ENCODE data around the gene NOX3.
"Not testable (repeated sequence)": the region's sequence is repeated elsewhere in the genome, so short reads cannot be mapped to it uniquely, and the experiment has no call there.

Gene NOX3

DNA sequence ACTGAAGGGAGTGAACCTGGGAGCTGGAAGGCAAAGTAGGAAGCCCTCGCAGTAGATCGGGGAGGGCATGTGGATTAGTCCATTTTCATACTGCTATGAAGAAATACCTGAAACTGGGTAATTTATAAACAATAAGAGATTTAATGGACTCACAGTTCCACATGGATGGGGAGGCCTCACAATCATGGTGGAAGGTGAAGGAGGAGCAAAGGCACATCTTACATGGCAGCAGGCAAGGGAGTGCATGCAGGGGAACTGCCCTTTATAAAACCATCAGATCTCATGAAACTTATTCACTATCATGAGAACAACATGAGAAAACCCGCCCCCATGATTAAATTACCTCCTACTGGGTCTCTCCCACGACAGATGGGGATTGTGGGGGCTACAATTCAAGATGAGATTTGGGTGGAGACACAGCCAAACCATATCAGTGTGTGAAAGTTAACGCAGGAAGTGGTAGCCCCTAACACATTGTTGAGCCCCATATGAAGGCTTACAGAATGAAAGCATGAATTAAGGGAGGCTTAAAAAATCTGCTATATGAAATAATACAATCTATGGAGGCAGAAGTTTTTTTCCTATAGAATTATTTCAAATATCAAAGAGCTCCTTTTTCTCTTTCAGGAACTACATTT, 15.5 kb upstream of the NOX3 start:
- not testable (repeated sequence) for DNase-seq (ENCODE audit: low read depth)

DNA sequence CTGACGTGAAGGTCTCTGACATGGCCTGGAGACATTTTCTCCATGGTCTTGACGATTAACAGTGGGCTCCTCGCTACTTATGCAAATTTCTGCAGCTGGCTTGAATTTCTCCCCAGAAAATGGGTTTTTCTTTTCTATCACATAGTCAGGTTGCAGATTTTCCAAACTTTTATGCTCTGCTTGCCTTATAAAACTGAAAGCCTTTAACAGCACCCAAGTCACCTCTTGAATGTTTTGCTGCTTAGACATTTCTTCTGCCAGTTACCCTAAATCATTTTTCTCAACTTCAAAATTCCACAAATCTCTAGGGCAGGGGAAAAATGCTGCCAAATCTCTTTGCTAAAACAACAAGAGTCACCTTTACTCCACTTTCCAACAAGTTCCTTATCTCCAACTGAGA, 12.9 kb upstream of the NOX3 start:
- DNase-seq (ENCODE audit: low read depth): not testable (repeated sequence)

DNA sequence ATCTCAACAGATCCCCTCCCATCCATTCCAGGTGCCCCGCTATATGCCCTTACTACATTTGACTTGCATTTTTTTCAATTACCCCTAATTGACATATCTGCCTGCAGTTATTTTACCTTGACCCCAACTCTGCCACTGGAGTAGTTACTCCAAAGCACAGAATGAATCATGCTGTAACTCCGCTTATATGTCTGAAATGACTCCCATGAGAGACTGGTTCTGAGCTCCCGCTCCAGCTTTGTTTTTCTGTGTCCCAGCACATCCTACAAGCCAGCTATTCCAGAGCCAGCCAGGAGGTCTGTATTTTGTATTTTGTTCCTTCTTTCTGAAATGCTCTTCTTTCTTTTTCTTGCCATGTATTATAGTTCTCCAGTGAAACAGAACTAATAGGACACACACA, 10.9 kb upstream of the NOX3 start:
- DNase-seq (ENCODE audit: low read depth): no peak

DNA sequence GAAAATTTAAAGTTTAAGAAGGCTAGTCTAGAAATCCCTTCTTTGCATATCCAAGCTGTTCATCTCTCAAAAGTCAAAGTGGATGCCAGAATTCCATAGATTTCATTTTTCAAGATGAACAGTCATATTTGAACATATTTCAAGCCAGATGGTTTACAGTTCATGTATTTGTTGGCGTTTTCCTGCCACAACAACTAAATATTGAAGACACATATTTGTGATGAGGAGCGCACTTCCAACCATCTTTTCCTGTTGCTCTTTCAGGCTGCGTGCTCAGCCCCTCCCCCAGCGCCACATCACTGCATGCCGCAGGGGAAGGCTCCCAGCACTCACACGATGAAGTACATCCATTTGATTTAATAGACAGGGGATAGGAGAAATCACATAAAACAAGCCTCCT, 5.9 kb upstream of the NOX3 start:
- DNase-seq (ENCODE audit: low read depth): no peak

DNA sequence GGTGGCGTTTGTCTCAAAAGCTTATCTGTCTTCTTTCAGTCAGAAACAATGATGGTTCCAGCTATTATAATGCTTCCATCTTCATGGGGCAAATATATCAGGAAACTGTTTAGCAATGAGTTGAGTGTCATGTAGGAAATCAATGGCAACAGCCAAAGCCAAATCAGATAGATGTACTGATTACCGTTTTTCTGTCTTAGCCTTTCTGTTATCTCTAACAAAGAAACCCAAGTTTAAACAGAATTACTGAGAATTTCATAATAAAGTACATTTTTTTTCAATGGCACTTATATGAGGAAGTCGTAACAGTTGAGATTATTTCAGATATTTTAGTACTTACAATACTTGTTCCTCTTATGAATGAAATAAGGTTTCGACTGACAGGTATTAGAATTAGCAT, 1.2 kb downstream of the NOX3 start:
- DNase-seq (ENCODE audit: low read depth): no peak

DNA sequence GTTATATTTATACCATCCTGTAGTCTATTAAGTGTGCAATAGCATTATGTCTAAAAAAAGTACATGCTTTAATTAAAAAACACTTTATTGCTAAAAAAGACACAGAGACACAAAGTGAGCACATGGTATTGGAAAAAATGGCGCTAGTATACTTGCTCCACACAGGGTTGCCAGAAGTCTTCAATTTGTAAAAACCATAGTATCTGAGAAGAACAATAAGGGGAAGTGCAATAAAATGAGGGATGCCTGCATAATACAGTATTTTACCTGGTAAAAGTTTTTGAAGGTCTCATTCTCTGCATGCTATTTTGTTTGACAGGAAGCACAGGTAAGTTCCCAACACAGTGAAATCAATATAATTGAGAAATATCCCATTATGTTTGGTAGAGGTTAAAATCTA, 1.6 kb downstream of the NOX3 start:
- DNase-seq (ENCODE audit: low read depth): no peak

DNA sequence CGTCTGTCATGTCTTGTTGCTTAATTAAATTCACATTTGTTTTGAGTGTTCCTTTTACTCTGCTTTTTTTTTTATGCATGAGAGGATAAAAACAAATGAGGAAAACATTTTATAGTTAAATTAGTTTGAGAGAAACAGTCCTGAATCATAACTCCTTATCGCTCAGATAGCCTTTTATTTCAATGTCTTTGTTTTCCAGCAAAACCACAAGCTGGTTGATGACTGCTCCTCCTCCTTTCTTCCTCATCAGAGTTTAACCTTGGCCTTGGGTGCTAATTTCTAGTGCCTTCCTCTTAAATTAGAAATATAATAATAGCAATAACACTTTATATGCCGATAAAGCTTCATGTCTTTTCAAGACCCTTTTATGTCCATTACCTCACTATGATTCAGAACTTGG, 3.1 kb downstream of the NOX3 start:
- no peak for DNase-seq (ENCODE audit: low read depth)

DNA sequence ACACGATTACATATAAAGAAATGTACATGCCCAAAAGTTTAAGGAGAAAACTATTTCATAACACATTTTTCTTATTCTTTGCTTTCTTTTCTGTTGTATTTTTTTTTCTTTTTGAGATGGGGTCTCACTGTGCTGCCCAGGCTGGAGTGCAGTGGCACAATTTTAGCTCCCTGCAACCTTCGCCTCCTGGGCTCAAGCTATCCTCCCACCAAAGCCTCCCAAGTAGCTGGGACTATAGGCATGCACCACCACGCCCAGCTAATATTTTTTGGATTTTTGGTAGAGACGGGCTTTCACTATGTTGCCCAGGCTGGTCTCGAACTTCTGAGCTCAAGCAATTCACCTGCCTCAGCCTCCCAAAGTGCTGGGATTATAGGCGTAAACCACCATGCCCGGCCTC, 4.1 kb downstream of the NOX3 start:
- DNase-seq (ENCODE audit: low read depth): not testable (repeated sequence)

DNA sequence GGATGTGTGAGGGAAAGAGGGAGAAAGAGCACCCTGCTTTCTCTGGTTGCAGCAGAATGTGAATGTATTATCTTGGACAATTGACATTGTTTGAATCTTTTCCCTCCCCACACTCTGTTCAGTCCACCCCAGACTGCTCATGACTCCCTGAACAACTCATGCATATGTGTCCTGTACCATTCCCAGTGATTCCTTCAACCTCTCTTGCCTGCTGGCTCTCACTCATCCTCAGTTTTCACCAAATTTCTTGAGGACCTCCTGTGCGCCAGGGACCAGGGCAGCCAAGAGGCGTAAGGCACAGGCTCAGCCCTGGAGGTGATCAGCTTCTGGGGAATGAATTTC, 5.4 kb downstream of the NOX3 start:
- no peak for DNase-seq (ENCODE audit: low read depth)

DNA sequence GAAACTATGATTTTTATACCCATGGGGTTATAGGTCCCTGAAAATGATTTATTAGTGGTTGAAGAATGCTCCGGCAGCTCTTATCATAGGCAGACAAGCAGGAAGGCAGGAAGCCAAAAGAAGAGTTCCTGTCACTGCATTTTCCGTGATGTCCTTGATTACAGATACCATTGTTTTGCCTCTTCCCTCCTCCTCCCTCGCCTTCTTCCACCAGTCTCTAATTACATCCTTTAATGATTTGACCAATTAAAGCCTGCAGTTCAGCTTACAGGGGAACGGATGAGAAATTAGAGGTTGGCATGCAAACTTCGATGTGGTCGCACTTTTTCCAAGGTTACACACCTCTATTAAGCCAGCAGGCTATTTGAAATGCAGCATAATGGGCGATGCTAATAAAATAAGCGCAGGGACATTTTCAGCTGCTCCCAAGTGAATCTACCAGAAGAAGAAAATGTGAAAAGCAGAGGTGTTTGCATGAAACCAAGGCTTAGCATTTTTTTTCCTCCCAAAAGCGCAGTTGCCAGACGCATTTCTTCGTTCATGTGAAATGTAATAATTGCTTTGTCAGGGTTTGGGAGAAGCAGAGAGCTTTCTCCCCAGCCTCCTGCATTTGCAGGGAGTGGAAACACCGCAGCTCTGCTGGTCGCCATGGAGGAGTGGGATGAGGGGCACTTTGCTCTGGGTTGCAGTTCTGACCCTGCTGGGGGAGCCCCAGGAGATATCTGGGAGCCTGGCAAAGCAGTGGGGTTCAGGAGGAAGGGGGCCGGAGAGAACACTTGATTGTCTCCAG, 6.0 kb downstream of the NOX3 start:
- DNase-seq (ENCODE audit: low read depth): no peak

DNA sequence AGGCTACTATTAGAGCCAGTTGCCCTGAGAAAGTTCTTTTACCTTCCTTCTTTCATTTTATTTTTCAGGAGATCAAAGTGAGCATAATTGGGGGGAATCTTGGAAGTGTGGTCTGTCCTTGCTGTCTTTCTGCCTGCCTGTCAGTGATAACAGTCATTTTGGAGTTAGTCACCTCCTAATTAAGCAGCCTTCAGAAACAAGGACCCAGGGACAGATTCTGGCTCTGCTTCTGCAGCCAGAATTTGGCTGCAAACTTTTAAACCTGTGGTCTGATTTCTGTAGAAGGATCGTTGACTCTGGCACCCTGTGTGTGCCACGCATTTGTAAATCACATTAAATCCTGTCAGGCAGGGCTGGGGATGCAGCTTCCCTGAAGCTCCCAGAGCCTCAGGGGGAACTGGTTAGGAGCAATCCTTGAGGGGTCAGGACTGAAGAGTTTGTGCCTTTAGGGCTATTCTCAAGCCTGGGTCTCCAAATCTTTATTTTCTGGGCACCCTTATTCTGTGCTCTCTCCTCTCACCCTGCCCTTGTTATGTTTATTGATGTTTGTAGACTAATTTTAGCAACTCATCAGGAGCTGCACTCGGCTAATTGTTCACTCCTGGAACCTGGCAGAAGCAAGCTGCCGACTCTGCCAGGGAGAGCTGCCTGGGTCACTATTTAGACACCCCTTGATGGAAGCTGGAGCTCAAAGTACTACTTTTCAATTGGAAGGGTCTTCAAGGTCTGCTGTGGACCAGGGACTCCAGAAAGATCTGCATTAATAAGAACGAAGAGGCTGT, 6.8 kb downstream of the NOX3 start:
- DNase-seq (ENCODE audit: low read depth): no peak

DNA sequence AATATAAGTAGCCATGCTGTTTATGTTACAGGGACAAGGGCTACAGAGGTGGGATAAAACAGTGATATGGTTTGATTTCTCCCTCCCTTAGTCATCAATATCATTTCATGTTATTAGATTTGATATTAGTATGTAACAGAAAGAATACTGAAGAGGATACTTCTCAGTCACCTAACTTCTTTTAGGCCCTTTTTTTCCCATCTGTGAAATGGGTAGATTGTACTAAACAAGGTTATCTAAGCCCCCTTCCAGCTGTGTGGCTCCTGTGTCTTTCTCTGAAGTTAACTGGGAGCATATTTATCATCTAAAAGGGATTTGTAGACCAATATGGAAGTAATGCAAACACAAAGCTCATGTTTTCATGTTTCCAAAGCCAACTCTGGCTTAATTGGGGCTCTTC, 7.7 kb downstream of the NOX3 start:
- no peak for DNase-seq (ENCODE audit: low read depth)

DNA sequence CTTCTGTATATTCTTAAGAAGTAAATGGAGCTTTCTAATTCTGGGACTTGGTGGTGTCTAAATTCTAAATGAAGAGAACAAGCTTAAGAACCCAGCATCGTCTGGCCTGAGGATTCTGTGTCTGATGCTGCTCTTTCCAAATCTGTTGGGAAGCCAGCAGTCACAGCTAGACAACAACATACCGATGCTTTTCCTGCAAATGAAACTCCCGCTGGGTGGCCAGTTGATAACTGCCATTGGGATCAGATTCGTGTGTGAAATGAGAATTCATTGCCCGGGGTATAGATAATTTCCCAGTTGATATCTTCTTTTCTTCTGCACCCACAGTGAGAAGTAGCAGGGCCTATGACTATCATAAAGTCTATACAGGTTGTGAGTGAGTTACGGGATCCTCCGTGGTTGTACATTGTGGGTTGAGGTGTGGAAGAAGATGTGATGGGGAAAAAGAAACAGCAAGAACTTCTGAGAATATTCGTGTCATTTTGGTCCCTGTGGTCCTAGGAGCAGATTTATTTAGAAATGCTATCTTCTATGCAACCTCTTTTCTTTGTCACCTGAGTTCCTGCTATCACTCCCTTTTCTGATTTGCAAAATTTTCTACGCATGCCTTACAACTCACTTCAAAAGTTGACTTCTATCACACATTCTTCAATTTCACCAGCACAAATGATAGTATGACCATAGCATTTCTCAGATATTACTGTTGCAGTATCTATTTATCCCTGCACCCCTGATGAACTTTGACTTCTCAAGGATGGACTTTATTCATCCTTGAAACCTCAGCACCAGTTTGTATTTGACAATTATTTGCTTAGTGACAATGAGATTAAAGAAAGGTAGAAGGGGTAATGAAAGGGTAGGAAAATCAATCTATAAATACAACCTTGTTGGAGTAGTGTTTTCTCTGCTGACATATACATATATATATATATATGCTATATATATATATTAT, 10.4 kb downstream of the NOX3 start:
- DNase-seq (ENCODE audit: low read depth): no peak

DNA sequence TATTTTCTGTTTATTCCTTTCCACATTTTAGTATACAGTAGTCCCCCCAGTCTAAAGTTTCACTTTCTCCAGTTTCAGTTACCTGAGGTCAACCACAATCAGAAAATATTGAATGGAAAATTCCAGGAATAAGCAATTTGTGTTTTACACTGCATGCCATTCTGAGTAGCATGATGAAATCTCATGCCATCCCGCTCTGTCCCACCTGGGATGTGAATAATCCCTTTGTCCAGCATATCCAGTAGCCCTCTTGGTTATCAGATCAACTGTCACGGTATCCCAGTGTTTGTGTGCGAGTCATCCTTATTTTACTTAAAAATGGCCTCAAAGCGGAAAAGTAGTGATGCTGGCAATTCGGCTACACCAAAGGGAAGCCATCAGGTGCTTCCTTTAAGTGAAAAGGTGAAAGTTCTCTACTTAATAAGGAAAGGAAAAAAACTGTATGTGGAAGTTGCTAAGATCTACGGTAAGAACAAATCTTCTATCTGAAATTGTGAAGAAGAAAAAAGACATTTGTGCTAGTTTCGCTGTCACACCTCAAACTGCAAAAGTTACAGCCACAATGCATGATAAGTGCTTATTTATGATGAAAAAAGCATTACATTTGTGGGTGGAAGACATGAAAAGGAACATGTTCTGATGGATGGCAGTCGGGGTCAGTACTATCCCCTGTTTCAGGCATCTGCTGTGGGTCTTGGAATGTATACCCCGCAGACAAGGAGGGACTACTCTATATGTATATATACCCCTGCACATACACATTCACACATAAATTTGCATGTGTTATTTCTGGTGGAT, 11.3 kb downstream of the NOX3 start:
- no peak for DNase-seq (ENCODE audit: low read depth)

DNA sequence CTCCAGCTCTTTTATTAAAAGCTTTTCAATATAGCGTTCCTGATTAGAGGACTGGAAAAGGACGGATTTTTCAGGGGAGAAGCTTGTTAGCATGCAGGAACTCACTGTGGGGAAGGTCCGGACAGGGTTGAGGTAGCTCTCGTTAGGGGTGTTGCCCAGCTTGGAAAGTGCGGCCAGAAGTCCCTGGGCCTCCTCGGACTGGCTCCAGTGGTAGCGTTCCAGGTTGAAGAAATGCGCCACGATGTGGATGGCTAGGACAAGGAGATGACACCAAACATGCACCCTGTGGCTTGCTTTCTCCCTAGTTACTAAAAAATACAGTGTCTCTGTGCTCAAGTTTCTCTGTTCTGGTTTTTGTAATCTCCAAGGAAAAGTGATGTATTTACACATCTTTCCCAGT, 12.5 kb downstream of the NOX3 start:
- no peak for DNase-seq (ENCODE audit: low read depth)

DNA sequence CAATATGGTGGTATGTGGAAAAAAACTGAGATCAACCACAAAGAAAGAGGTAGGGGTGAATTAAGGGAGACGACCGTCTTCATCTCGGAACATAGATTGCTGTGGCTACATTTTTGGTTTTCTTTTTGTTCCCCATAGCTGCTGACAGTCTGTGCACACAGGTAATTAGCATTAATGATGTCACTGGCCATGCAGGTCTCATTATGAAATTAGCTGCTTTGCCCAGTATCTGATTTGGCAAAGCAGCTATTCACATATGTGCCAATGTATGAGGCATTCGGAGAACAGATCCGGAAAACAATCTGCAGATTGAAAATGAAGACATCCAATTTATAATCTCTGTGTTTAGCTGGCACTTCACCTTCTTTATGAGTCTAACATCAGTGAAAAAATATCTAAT, 13.1 kb downstream of the NOX3 start:
- no peak for DNase-seq (ENCODE audit: low read depth)

DNA sequence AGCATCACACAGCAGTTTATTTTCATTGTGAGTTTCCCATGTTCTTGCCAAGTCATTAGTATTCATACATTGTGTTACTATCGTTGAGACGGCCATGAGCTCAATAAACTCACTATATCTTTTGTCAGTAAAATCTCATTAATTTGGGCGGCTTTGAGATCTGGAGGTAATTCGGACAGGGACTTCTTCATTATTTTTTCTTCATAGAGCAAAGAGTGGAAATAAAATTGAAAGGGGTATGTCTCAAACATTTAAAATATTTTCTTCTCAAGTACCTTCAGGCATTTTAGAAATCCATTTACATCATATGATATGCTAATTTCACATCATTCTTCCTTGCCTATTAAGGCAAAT, 14.6 kb downstream of the NOX3 start:
- no peak for DNase-seq (ENCODE audit: low read depth)

DNA sequence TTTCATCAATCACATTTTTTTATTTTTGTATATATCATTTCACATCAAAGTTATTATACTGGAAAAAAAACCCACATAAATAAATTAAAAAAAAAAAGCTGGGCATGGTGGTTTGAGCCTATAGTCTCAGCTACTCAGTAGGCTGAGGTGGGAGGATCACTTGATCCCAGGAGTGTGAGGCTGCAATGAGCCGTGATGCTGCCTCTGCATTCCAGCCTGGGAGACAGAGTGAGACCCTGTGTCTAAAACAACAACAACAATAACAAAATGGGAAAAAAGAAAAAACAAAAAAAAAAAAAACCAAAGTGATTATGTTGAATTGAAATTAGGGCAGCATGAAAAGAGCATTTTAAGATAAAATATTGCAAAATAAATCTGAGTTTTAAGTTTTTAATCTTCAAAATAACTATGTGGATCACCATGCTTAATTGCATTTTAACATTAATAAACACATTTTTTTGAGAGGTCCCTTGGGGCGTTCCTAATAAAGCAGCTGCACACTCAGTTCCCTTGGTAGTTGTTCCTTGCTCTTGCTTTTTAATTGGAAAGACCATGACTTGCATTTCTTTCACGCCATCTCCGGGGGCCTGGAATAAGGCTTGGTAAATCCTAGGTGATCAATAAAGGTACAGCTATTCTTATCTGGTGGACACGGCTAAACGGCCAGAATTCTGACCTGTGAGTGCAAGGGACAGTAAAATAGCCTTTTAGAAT, 15.1 kb downstream of the NOX3 start:
- DNase-seq (ENCODE audit: low read depth): no peak

DNA sequence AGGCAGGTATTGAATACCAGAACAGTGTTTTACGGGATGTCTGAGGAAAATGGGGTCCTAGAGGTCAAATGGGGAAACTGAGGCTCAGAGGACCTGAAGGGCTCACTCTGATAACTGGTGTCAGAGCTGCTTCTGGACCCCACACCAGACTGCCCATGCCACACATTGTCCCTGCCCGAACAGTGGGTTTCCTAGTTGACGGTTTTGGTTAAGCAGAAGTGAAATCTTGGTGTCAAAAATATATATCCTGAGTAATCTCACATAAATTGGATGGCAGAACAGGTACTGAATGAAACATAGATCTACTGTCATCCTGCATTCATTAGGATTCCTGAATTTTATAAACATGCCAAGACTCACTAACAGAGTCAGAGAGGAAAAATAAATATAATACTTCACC, 16.3 kb downstream of the NOX3 start:
- DNase-seq (ENCODE audit: low read depth): no peak

DNA sequence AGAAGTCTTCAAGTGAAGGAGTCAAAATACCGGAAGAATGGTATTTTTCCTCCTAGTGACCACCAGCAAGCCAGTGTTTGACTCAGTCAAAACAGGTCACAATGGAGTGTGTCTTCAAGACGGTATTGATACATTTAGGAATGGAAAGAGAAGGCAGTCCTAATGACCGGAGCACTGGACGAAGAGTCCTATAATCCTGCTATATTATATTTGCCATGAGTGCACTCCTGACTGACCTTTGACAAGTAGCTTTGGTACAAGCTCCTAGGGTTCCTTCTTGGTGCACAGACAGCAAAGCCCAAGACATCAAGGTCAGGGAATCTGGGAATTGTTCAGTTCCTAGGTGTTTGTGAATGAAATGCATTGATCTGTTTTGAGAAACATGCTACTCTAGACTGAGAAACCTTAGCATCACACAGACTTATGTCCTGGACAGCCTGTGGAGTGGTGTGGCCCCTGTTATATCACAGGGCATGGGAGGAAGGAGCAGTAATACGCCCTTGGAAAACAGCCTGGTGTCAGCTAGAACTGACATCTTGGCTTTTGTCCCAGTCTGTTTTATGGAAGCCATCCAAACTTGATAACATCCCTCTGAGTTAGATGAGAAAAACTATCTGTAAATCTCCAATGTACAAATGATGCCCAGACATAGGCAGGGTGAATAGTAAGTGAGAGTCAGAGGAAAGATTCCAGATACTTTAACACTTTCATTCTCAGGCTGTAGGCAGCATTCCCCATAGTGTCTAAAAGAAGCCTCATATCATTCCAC, 18.5 kb downstream of the NOX3 start:
- DNase-seq (ENCODE audit: low read depth): no peak
